Effector CD4-positive, alpha-beta T cell (primary cell): ENCODE results near the gene RAB43.

ENCODE experiments used
- DNase-seq: peaks from one replicate; pipeline ENCODE4 v3.0.0-alpha.2; 2020

The RAB43 gene

DNA sequence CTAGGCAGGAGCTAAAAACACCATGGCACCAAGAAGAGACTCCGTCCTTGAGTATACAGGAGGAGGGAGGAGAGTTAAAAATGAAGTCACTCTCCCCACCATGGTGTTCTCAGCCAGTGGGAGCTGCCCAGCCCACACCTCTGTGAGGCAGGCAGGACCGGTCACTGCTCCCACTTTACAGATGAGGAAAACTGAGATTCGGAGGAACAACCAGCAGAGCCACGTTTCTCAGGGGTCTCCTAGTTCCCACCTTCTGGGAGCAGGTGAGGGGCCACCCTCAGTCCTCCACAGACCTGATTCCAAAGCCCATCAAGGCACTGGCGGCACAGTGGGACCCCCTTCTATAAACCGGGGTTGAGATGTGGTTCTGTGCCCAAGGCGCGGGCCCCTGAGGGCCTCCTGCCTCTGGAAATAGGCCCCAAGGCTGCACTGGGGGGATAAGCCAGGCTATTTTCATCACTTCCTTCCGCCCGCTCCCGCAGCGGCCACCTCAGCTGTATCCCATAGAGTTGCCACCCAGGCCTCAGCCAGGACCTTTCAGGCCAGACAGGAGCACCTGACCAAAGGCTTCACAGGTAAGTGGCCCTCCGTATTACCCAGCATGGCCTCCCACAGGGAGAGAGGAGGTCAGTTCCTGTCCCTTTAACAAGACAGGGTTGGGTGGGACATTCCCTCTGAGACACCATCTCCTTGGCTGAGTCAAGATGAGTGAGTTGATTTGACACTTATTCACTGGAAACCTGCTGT is 61.2 kb downstream of the RAB43 start, which contains the start of gene GP9:
Gene GP9, plus strand, starts transcription at position 504 of the 747 bp plus-strand sequence. CDS start 961 bp downstream, outside the sequence.
- no peak for DNase-seq

DNA sequence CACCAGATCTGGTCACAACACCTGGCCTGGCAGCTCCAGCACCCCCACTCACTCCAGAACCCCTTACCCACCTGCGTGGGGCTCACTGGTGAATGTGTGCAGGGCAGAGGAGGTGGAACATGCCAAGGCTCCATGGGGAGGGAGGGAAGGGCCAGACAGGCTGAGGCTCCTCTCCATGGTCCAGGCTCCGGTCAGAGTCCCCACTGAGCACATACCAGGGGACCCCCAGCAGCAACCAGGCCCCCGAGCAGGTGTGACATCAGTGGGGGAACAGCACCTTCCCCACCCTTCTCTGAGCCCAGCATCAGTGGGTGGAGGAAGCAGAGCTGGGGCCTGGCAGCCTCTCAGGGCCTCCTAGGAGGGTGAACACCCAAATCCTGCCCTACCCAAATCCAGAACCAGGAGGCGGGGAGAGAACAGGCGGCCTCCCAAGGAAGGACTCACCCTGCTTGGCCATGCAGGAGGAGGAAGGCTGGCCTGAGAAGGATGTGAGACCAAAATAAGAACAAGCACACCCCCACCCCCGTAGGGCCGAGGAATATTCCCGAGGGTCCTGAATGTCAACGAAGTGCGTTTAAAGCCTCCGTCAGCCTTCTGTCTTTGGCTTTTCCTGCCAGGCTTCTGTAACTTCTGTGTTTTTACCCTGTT is 62.2 kb downstream of the RAB43 start:
- DNase-seq = no peak

DNA sequence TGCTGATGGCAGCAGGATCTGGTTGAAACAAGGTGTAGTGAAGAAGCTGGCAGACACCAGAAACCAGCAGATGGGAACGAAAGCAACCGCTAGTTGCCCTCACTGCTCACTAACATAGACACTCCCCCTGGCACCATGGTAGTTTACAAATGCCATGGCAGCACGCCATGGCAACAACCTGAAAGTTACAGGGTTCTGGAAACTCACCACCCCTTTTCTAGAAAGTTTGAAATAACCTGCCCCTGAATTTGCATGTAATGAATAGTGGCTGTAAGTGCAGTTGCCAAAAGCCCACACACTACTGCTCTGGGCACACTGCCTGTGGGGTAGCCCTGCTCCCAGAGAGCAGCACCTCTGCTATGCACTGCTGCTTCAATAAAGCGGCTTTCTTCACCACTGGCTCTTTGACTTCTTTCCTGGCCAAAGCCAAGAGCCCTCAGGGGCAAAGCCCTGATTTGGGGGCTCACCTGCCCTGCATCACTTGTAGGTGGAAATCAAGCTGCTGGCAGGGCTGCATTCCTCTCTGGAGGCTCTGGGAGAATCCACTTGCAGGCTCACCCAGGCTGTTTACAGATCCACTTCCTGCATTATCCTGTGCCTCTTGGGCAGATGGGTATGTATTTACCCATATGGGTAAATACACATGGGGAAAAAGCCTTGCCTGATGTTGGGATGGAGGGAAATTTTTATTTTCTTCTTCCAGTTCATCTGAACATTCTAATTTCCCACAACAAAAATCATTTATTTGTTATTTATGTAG is 63.0 kb downstream of the RAB43 start:
- no peak for DNase-seq

DNA sequence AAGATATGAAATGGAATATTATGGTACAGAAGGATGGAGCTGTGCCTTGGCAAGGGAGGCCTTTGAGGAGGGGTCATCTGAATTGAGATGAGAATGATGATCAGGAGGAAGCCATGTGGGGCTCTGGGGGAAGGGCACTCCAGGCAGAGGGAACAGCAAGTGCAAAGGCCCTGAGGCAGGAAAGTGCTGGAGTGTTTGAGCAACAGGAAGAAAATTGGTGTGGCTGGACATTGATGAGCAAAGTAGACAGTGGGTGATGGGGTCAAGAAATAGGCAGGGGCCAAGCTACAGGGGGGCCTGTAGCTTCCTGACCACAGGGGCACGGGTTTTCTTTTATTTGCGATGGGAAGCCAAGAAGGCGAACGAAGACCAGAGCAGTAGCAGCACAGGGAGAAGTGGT is 64.4 kb downstream of the RAB43 start:
- DNase-seq = no peak

DNA sequence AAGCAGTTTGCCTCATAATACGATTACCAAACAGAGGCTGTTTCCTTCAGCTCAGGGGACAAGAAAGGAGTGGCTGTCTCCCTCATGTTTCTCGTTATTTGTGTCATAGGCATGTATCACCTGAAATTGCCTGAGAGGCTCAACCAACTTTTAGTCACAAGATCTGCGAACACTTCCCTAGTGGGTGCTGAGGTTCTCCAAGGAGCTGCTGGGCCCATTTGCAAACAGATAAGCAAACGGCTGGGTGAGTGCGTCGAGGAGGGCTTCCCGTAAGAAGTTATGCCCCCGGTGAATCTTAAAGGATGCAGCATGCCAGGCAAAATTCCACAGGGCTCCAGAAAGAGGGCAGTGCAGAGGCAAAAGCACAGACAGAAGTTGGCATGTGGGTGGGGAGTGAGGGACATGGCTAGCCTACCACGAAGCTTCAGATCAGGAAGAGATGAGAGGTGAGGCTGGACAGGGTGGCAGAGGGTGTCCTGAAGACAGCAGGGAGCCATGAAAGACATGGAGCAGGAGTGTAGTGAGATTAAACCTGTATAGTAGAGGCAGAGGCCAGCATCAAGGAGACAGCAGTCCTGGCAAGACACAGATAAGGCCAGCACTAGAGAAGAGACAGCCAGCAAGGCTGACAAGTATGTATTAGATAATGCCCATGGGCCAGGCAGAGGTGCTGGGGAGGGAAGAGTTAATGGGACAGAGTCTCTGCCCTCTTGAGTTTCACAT is 65.0 kb downstream of the RAB43 start:
- no peak for DNase-seq

DNA sequence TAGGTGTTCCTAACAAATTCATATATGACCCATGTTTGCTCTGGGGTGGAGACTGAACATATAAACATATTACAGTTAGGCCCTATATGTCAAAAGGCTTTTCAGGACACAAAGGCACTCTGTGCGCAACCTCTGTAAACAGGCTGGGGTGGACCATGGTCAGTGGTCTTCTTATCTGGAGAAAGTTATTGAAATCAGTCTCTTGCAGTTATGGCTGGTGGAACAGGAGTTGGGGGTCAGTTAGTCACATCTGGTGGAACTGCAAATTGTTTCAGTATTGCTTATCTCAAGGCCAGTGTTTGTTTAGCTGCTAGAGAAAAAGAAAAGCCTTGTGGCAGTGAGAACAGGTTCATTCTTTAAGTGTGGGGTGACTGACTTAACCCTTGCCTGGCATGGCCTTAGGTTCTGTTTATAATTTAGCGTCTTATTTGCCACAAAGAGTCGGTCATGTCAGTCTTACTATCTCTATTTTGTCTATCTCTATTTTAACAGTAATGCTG is 66.9 kb downstream of the RAB43 start:
- no peak for DNase-seq

DNA sequence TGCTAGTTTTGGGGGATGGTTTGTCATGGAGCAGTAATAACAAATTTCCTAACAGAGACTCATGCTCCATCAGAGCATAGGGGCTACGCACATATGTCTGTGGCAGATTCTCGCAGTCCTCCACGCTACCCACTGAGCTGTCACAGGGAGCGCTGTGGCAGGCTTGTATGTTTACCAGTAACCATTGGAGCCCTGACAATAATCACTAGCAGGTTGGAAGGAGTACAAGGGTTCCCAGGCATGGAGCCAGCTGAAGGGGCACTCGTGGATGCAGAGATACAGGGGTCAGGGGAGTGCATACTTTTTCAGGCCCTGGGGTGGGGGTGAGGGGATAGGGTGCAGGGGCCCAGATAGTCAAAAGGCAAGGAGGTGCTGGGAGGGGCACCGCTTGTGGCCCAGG is 68.9 kb downstream of the RAB43 start:
- DNase-seq = no peak

DNA sequence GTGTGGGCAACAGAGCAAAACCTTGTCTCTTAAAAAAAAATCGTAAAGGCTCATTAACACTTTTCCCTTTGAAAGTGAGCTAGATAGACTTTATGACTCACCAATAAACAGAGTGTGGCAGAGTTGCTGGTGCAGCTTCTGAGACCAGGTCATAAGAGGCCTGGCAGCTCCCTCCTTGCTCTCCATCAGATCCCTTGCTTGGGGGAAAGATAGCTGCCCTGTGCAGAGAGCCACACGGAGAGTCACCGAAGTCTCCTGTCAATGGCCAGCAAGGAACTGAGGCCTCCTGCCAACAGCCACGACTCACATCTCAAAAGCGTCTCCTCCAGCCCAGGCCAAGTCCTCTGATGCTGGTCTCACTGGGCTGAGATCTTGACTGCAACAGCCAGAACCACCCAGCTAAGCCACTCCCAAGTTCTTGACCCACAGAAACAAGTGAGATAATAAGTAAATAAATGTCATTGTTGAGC is 69.7 kb downstream of the RAB43 start:
- DNase-seq = no peak

DNA sequence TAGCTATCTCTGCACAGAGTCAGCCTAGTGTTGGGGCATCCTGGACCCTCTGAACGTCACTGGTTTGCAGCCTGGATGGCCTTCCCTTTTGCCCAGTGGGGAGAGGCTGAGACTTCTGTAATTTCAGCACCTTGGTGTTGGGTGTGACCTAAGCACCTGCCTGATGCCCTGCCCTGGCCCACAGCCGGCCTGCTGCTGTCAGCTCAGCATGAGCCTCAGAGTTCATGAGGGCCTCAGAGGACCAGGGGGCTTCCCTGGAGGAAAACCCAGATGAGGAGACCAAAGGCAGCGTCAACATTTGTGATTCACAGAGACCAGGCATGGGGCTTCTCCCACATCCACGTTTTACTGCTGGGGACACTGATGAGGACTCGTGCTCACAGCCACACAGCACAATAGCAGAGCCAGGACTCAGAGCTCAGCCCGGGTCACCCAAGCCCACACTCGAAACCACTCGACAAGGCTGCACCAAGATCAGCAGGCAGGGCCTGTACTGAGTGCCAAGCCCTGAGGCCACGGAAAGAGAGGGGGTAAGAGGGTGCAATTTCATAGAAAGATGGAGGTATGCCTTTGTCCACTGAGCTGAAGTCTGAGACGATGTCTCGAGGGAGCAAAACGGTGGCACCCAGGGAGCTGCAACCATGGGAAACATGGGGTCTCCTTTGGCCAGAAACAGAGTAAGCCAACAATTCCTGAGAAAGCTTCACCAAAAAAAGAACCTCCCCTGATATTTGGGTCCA is 70.9 kb downstream of the RAB43 start:
- DNase-seq = no peak

DNA sequence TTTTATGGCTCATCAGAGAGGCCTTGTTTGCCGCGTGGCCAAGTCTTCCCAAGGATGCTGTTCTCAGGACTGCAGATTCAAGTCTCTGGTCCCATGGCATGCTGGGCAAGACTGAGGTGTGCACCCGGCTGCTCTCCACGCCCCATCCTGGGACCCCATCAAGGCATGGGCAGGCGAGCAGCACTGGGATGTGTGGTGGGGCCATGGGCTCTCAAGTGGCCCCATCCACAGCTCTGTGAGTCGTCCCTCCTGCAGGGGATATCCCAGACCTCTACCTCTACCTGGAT is 74.1 kb downstream of the RAB43 start:
- DNase-seq = no peak

DNA sequence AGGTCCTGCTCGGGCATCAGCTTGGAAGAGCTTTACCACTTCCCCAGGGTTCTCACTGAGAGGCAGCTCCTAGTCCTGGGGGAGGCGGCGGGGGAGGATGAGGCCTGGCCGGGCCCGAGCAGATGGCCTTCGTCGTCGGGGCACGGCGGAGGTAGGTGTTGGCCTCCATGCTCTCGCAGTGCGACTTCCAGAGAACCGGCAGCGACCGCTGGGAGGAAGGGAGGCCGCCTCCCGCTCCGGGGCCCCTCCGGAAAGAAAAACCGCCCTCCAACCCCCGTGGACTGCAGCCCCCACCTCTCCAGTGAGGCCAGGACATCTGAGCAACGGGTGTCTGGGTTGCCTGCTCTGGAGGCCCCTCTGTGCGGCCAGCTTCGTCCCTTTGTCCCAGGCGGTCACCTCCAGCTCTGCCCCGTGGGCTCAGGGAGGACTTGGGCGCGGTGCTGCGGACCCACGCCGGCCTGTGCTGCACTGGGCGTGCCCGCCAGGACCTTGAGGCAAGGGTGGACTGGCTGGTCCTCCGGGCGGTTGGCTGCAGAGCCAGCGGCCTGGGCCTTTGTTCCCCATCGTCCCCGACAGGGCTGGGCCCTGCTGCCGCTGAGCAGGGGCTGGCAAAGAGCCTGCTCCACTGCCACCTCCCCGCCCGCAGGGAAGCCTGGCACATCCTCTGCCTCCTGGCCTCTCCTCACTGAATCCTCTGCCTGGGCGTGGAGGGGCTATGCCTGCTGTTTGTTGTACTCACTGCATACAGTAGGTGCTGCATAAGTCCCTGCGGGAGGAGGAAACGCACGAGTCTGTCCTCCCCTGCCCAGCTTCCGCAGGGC is 74.7 kb downstream of the RAB43 start:
- no peak for DNase-seq

DNA sequence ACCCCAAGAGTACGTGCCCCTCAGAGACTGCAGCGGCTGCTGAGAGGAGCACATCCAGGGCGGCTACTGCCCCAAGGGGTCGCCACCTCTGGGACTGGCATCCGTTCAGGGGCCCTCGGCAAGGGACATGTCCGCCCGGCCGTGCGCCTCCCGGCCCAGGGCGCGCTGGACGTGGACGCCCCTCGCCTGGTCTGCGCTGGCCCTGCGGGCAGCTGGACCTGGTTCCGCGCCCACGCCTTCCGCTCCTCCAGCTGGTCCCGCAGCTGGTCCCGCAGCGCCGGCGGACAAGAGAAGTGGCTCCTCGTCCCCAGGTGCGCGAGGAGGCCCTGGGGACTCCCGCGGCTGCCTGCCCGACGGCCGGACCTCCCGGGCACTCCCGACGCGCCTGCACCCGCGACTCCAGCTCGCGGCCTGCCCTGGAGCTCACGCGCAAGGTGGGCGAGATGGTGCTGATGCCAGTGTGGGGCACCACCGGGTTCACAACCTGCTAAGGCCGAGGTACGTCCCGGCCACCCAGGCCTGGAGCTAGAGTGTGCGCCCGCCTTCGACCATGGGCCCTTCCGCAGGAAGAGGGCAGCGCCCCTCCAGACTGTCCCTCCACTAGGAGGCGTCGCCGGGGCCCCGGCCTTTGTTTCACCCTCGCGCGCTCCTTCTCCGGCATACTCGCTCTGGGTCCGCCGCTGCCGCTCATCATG is 75.4 kb downstream of the RAB43 start:
- DNase-seq = no peak

DNA sequence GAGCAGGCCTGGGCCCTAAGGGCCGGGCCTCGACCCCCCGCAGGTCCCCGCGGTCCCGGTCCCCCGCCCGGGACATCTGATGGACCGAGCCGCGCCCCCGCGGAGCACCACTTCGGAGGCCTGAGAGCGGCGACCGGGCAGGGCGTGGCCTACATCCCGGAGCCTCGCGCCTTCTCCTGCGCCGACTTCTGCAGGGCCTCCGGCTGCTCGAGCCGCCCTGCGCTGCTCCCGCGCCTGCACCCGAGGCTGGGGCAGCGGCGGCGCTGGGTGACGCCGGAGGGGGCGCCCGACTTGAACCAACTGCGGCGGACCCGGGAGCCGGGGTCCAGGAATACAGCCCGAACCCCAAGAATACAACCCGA is 75.9 kb downstream of the RAB43 start:
- DNase-seq = no peak

DNA sequence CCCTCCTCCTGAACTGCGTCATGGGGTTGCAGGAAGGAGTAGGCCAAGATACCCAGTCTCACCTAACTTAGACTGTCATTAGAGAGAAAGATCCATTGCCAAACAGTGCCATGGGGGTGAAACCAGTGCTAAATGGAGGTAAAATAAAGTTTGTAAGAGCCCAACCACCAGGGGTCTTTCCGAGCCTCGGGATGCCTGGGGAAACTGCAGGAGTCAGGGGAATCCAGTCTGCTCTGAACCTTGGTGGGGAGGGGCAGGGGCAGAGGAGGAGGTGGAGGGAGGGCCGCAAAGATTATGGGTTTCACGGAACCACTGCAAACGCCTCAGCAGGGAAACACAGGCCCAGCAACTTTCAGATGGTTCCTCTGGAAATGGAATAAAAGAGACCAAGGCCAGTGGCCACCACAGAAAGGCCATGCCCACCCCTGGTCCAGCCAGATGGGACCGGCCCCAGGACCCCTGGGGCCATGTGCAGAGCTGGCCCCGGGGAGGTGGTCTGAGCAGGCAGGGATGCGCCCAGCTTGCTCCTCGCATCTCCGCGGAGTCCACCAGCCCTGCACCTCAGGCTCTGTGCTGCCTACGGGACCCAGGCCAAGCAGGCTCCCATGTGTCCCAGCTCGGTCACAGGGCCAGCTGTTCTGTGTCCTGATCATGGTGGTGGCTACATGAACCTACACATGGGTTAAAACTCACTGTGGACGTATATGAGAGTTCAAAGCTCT is 80.9 kb downstream of the RAB43 start:
- DNase-seq = no peak

DNA sequence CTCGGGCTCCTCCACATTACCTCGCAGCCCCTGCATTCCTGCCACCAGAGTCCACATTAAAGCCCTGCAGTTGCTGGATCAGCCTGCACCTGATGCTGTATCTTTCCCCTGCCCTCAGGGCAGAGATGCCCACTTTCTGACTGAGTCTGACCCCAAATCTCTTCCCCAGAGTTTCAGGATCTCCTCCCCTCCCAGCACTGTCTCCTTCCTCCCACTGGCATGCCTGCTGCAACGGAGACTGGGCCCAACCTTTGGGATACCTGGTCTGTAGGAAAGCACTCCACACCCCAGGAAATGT is 81.6 kb downstream of the RAB43 start:
- no peak for DNase-seq

DNA sequence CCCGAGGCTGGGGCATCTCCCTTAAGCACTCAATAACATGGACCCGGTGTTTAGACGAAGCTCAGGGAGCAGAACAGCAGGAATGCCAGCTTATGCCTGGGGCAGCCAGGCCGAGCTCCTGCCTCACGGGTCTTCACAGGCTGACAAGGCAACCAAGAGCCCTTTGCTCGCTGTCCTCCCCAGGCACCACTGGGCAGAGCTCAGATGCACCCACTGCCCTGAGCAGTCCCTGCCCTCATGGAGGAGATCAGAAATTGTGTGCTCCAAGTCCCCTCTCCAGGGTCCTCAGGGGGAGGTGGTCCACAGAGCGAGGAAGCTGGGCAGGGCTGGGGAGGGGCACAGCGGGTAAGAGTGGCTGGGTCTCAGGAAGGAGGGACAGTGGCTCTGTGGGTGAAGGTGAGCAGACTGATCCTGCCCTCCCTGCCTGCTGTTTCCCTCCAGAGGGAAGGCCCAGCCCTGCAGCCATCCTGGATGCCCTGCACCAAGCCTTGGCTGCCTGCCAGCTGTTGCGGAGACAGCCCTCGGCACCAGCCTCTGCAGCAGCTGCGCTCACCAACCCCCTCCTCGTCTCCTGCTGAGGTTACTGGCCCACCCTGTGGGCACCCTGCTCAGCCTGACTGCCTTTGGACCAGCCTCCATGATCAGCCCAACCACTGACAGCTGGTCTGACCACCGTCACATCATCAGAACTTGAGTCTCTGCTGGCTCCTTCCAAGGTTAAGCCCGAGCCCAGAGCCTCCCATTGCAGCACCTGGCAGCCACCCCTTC is 82.1 kb downstream of the RAB43 start:
- no peak for DNase-seq

DNA sequence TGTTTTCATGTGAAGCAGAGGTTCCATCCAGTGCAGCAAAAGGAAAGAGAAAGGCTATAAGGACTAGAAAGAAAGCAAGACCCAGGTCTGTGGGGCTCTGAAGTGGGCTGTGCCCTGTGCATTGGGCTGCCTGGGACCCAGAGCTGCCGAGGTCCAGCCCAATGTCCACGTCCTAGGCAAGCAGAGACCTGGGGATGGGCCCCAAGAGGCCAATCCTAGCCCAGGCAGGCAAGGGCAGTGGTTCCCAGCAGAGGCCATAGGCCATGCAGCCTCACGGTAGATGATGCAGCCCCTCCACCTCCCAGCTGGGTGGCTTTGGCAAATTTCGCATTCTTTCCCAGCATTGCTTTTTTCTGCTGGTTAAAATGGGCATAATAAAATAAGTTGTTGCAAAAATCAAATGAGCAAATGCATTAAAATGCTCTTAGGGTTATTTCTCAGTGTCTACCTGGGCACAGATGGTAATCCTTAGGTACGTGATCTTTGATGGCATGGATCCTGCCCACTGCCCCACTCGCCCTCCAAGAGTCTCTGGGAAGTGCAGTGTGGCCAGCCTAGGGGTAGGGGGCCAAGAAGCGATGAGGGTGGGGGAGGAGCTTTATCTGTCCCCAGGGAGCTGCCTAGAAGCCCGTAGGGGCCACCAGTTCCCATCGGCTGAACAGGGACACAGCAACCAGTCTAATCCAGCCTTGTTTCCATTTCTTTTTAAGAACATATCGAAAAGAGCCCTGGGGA is 83.3 kb downstream of the RAB43 start:
- DNase-seq = no peak
